ENCODE results near the gene UBA7.

Gene UBA7

GRCh38 chr3:49805897-49806701 lies 7.7 kb downstream of the UBA7 start:
- no peak for DNase-seq (ENCODE audit: low read depth in 3 of 3)

- no peak for DNase-seq (ENCODE audit: low read depth in 3 of 3)
These were observed 8.4 kb downstream of the UBA7 start for GRCh38 chr3:49805367-49805782.

GRCh38 chr3:49804141-49805041 lies 9.4 kb downstream of the UBA7 start:
- DNase-seq (ENCODE audit: low read depth in 3 of 3), result no peak

GRCh38 chr3:49803465-49804140 lies 10.2 kb downstream of the UBA7 start:
- peak in 1 of 3 experiments; percentile 33 for DNase-seq (ENCODE audit: low read depth in 3 of 3)

GRCh38 chr3:49802719-49803464 lies 10.9 kb downstream of the UBA7 start, which contains the start of gene INKA1:
INKA1 (plus strand) TSS chr3:49803261; CDS start chr3:49803393, 132 bp downstream.
- DNase-seq (ENCODE audit: low read depth in 3 of 3), result peak; percentile 78 to 87 (median 82)

GRCh38 chr3:49801160-49801559 lies 12.6 kb downstream of the UBA7 start:
- DNase-seq (ENCODE audit: low read depth in 3 of 3), result no peak

GRCh38 chr3:49799761-49800160 lies 14.0 kb downstream of the UBA7 start, which contains the start of gene CDHR4:
CDHR4 (minus strand) TSS chr3:49799873; CDS start chr3:49799812, 61 bp downstream.
- DNase-seq (ENCODE audit: low read depth in 3 of 3), result no peak

- no peak for DNase-seq (ENCODE audit: low read depth in 3 of 3)
These were observed 14.6 kb downstream of the UBA7 start for GRCh38 chr3:49799105-49799504.

GRCh38 chr3:49794926-49795905 lies 18.5 kb downstream of the UBA7 start:
- DNase-seq (ENCODE audit: low read depth in 3 of 3), result no peak

- DNase-seq (ENCODE audit: low read depth in 3 of 3), result no peak
These were observed 19.3 kb downstream of the UBA7 start for GRCh38 chr3:49794431-49794830.

GRCh38 chr3:49793486-49794085 lies 20.2 kb downstream of the UBA7 start:
- DNase-seq (ENCODE audit: low read depth in 3 of 3), result no peak

- no peak for DNase-seq (ENCODE audit: low read depth in 3 of 3)
These were observed 21.2 kb downstream of the UBA7 start for GRCh38 chr3:49792371-49793150.

- no peak for DNase-seq (ENCODE audit: low read depth in 3 of 3)
These were observed 22.2 kb downstream of the UBA7 start for GRCh38 chr3:49791571-49791970.

GRCh38 chr3:49790626-49791411 lies 22.9 kb downstream of the UBA7 start:
- no peak for DNase-seq (ENCODE audit: low read depth in 3 of 3)

- no peak for DNase-seq (ENCODE audit: low read depth in 3 of 3)
These were observed 25.7 kb downstream of the UBA7 start for GRCh38 chr3:49788056-49788455.

- no peak for DNase-seq (ENCODE audit: low read depth in 3 of 3)
These were observed 26.2 kb downstream of the UBA7 start for GRCh38 chr3:49787536-49787935.

- no peak for DNase-seq (ENCODE audit: low read depth in 3 of 3)
These were observed 26.6 kb downstream of the UBA7 start for GRCh38 chr3:49787182-49787464.

All from stimulated activated CD4-positive, alpha-beta T cell treated with anti-CD3 and anti-CD28 coated beads, TNF-alpha, amount 100 ng/mL, for 24 hours (primary cell).